Endothelial cell of umbilical vein (primary cell): Measurements from ENCODE around the gene FYN. TPM values are rescaled to one million over a fixed set of nuclear protein-coding genes. Genes with fewer than 3 reads are reported as not detected.

ENCODE experiments used
- BruUV-seq: library from RNA; stranded (reverse); fragments of 400-500 nt; replicated peaks from 2 replicates; lab custom pipeline; 2021; lab: Mats Ljungman, UMichigan
- CTCF ChIA-PET: fragments of 300-600, 350-600 bp; sonication (Branson Sonifier 250); formaldehyde crosslinking; loops from one replicate; lab custom pipeline; 2021; ENCODE audit warnings: antibody characterized with exemption, inconsistent platforms; lab: Charles Lee
- POLR2A ChIA-PET: fragments of 300-600, 350-600 bp; sonication (Branson Sonifier 250); formaldehyde crosslinking; loops from one replicate; lab custom pipeline; 2021; ENCODE audit warnings: antibody characterized with exemption, inconsistent platforms; lab: Charles Lee
- DNase-seq: peaks from one replicate; pipeline ENCODE4 v3.0.0-alpha.2; 2011; ENCODE audit warnings: low read depth, low spot score
- FAIRE-seq: peaks from 2 replicates; lab custom pipeline; 2011; peaks lifted over from hg19 to GRCh38; lab: Jason Lieb, UNC
- H2AFZ ChIP-seq: 2 replicates; pipeline ENCODE4 v1.6.0; 2012; ENCODE audit warnings: low read depth, low read length, control low read depth, inconsistent platforms
- H3K27ac ChIP-seq: 2 replicates; pipeline ENCODE4 v1.5.1; 2011; ENCODE audit warnings: low read depth, mild to moderate bottlenecking, control low read depth, low read length, moderate library complexity; ENCODE audit not compliant: insufficient read depth
- H3K27me3 ChIP-seq, 2 experiments: 2 replicates each; pipeline versions ENCODE4 v1.6.0 to v1.6.1; 2011; ENCODE audit warnings: low read length in 2 of 2, mixed read lengths in 1 of 2; ENCODE audit not compliant: control insufficient read depth in 2 of 2, insufficient read depth in 2 of 2
- H3K36me3 ChIP-seq, 2 experiments: 2 replicates in 1 of 2; 3 replicates in 1 of 2; pipeline ENCODE4 v1.5.1; 2011; ENCODE audit warnings: low read length in 2 of 2, mild to moderate bottlenecking in 1 of 2, moderate library complexity in 1 of 2; ENCODE audit not compliant: control insufficient read depth in 2 of 2, insufficient read depth in 2 of 2; ENCODE audit errors: extremely low read depth in 1 of 2
- H3K4me1 ChIP-seq: 3 replicates; pipeline ENCODE4 v1.5.1; 2011; ENCODE audit warnings: mild to moderate bottlenecking, low read length; ENCODE audit not compliant: control insufficient read depth, insufficient read depth; ENCODE audit errors: extremely low read depth
- H3K4me2 ChIP-seq: 2 replicates; pipeline ENCODE4 v1.6.1; 2011; ENCODE audit warnings: low read length, control low read depth, mixed read lengths; ENCODE audit not compliant: insufficient read depth
- H3K4me3 ChIP-seq, 3 experiments: fragments of 200-600 bp in 1 of 3; sonication (generic), shearing (Covaris generic) in 1 of 3; replicated peaks in 1 of 3; 2 replicates each; pipeline ENCODE4 v1.5.1; 2011 to 2016; ENCODE audit warnings: control low read depth in 3 of 3, low read length in 3 of 3, mild to moderate bottlenecking in 2 of 3, inconsistent platforms in 1 of 3, low read depth in 1 of 3, moderate library complexity in 1 of 3; ENCODE audit not compliant: insufficient read depth in 1 of 3
- H3K79me2 ChIP-seq: 2 replicates; pipeline ENCODE4 v1.6.0; 2012; ENCODE audit warnings: low read length, inconsistent platforms; ENCODE audit not compliant: control insufficient read depth, insufficient read depth
- H3K9ac ChIP-seq: replicated peaks from 2 replicates; pipeline ENCODE3; 2011; ENCODE audit warnings: low read length, control low read depth; ENCODE audit not compliant: insufficient read depth; ENCODE audit errors: extremely low read depth
- H3K9me1 ChIP-seq: replicated peaks from 3 replicates; pipeline ENCODE4 v1.6.0; 2011; ENCODE audit warnings: mild to moderate bottlenecking, low read length; ENCODE audit not compliant: control insufficient read depth, insufficient read depth; ENCODE audit errors: extremely low read depth
- H3K9me3 ChIP-seq: replicated peaks from 2 replicates; pipeline ENCODE4 v1.5.1; 2012; ENCODE audit warnings: low read length, inconsistent platforms; ENCODE audit not compliant: control insufficient read depth, insufficient read depth
- H4K20me1 ChIP-seq: replicated peaks from 2 replicates; pipeline ENCODE3; 2011; ENCODE audit warnings: mild to moderate bottlenecking, low read length; ENCODE audit not compliant: control insufficient read depth, insufficient read depth; ENCODE audit errors: extremely low read depth
- MAX ChIP-seq: IDR thresholded peaks from 2 replicates; pipeline ENCODE4 v1.6.1; 2011; ENCODE audit not compliant: insufficient read depth, insufficient read length
- POLR2AphosphoS5 ChIP-seq: IDR thresholded peaks from 2 replicates; pipeline ENCODE4 v1.6.1; 2012; ENCODE audit warnings: low read depth, mild to moderate bottlenecking, control low read depth, low read length, moderate library complexity; ENCODE audit not compliant: insufficient read depth
- dilution Hi-C: fragments of 300-500 bp; cut with MboI; formaldehyde crosslinking; loops from one replicate; pipeline ENCODE4 v1.15.0; 2019; ENCODE audit warnings: low sequenced_read_pairs; ENCODE audit not compliant: extremely low pct_ligation_motif_present
- intact Hi-C: fragments of 100-400 bp; cut with micrococcal nuclease; formaldehyde crosslinking; loops from one replicate; pipeline ENCODE4 v1.10.0; 2022
- polyA plus RNA-seq, 4 experiments: library from polyadenylated mRNA; depleted of rRNA in 3 of 4; stranded (reverse) in 3 of 4; unstranded in 1 of 4; fragments of >200 nt; gene quantifications; 2 replicates each; pipeline versions ENCODE4 v1.2.1 to v1.2.3, GENCODE V29; 2011 to 2012; ENCODE audit warnings: missing spikeins in 1 of 4
- total RNA-seq: library from RNA; stranded (reverse); gene quantifications from 2 replicates; pipeline ENCODE4 v1.2.3, GENCODE V29; 2021

The FYN gene
- total and polyA plus RNA-seq, 2 donors (not counting 3 experiments of a cell fraction or from before 2014, with no cell fraction given) = 69.0 to 143 TPM

- no peaks in the 10 kb centered on the region for H3K36me3 ChIP-seq
- H3K4me1 ChIP-seq = peaks cover 36% of the 10 kb centered on the region
- DNase-seq (peak; percentile 58), FAIRE-seq (peak; percentile 46)
- no peak overlapping the region for H3K27ac ChIP-seq
- no peaks in the 10 kb centered on the region for H3K27me3 ChIP-seq
- CTCF ChIA-PET = no interaction called here
- no peak overlapping the region for H2AFZ ChIP-seq
- no peak for TF ChIP-seq MAX
- no peak overlapping the region for H3K4me3 ChIP-seq
- dilution Hi-C loops = no loop called here
- no peaks in the 10 kb centered on the region for H4K20me1 ChIP-seq
- H3K4me2 ChIP-seq = no peak overlapping the region
- no peaks in the 10 kb centered on the region for H3K79me2 ChIP-seq
- no TSS peak for BruUV-seq
- no peaks in the 10 kb centered on the region for H3K9me3 ChIP-seq
- H3K9ac ChIP-seq = no peak overlapping the region
- POLR2A ChIA-PET = no interaction called here
- H3K9me1 ChIP-seq = no peaks in the 10 kb centered on the region
- intact Hi-C loops = no loop called here
These were observed 19.2 kb upstream of the FYN start for GRCh38 chr6:111892431-111892830.

GRCh38 chr6:111890988-111891387, 17.7 kb upstream of the FYN start:
- intact Hi-C loops = no loop called here
- no peak for FAIRE-seq
- no peak for DNase-seq

More at GRCh38 chr6:111890988-111891387, 17.7 kb upstream of the FYN start:
- POLR2A ChIA-PET = no interaction called here
- no TSS peak for BruUV-seq
- peaks cover 36% of the 10 kb centered on the region for H3K4me1 ChIP-seq
- H3K27me3 ChIP-seq = no peaks in the 10 kb centered on the region
- H3K4me3 ChIP-seq = no peak overlapping the region
- CTCF ChIA-PET = no interaction called here
- H3K9ac ChIP-seq = no peak overlapping the region
- H3K4me2 ChIP-seq = no peak overlapping the region
- dilution Hi-C loops = no loop called here
- no peak overlapping the region for H2AFZ ChIP-seq
- H3K9me3 ChIP-seq = no peaks in the 10 kb centered on the region
- H4K20me1 ChIP-seq = no peaks in the 10 kb centered on the region
- no peaks in the 10 kb centered on the region for H3K9me1 ChIP-seq
- TF ChIP-seq POLR2AphosphoS5 = no peak
- no peak for TF ChIP-seq MAX
- no peaks in the 10 kb centered on the region for H3K36me3 ChIP-seq
- no peaks in the 10 kb centered on the region for H3K79me2 ChIP-seq
- H3K27ac ChIP-seq = no peak overlapping the region
